AG08396 (cell line): ENCODE measurements around the gene TRAPPC2B.

Experiments used
- DNase-seq: peaks from one replicate; pipeline ENCODE4 v3.0.0; 2012; ENCODE audit warnings: low spot score, mixed read lengths

Gene TRAPPC2B

GRCh38 chr19:57362997-57363687 is at the start of gene TRAPPC2B, which contains the start of gene ZNF547:
Gene TRAPPC2B (plus strand): TSS chr19:57363551. CDS start chr19:57364834, 1,283 bp downstream.
Gene ZNF547 (plus strand): TSS chr19:57363551. CDS start chr19:57368556, 5,005 bp downstream.
- peak; percentile 93 for DNase-seq

DNA sequence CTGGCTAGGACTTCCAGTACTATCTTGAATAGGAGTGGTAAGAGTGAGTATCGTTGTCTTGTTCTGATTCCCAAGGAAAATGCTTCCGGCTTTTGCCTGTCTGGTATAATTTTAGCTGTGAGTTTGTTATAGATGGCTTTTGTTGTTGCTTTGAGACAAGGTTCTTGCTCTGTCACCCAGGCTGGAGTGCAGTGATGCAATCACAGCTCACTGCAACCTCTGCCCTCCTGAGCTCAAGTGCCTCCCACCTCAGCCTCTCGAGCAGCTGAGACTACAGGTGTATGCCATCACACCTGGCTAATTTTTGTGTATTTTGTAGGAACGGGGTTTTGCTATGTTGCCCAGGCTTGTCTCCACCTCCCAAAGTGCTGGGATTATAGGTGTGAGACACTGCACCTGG is 49.2 kb upstream of the TRAPPC2B start:
- DNase-seq, result no peak

DNA sequence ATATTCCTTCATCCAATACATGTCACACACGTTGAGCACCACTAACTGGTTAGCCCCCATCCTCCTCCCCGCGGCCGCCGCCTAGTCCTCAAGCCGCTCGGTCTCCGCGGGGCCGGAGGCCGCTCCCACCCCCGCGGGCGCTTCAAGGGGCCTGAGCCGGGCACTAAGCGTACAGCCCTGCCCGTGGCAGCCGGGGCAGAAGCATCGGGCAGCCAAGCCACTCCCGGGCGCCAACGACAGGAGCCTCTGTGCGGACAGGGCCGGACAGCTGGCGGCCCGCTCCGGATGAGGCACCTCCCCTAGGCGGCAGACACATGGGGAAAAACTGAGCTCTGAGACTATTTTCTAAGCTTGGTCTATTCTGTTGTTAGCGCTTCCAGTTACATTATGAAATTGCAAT is 45.8 kb upstream of the TRAPPC2B start:
- DNase-seq, result no peak

GRCh38 chr19:57319869-57320179 is 43.5 kb upstream of the TRAPPC2B start:
- no peak for DNase-seq

DNA sequence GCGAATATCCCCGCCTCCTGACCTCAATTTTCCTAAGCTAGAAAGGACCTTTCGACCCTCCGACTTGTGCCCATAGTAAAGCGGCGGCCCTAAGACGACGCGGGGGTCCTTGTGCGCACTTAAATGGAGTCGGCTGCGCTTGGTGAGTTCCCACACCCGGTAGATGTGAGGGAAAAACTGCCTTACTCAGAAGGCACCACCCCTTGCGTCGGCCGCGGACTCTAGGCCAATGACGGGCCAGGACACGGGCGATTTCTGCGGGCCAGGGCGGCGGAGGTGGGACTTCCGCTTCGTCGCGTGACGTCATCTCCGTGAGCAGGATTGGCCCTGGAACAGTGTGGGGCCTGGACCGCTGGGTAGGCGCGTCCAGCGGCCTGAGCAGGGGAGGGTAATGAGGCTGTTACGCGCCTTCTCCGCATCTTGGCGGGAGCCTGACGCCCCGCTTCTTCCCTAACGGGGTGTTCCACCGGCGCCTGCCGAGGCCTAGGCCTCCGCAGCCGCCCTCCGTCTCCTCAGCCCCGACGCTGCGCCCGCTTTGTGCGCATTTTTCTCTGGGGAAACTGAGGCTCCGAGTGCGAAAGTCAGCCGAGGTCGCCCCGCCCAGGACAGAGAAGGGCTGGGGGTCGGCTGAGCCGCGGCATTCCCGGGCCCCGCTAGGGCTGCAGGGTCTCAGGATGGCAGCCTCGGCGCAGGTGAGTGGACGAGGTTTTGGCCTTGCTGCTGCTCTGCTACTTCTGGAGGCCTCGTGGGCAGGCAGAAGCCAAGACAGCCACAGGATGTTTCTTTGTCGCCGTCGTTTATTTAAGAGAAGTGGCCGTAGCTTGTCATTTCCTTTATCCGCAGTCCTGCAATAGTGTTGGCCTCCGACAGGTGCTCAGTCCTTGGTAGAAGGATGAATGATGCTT is 42.9 kb upstream of the TRAPPC2B start, which contains the start of gene ZNF543:
Gene ZNF543, plus strand, starts transcription at position 293 of the 905 bp plus-strand sequence. Its CDS starts 382 bp downstream, at position 675.
- DNase-seq, result peak; percentile 97

GRCh38 chr19:57321116-57321515 is 42.2 kb upstream of the TRAPPC2B start:
- no peak for DNase-seq

DNA sequence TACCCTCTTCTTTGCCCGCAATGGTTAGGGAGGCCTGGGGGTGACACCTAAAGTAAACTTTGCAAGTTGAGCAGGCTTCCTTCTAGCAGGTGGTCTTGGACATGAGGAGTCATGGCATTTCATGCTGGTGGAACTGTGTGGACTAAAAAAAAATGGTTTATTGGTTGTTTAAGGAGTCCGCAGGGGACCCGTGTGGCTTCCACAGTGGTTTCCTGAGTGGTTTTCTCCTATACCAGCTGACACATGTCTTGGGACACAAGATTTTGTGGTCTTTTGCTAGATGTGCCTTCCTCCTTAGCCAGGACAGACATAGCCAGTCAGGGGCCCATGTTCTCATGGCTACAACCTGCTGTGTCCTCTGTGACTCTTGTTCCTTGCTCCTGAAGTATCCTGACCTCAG is 41.6 kb upstream of the TRAPPC2B start:
- DNase-seq, result no peak

DNA sequence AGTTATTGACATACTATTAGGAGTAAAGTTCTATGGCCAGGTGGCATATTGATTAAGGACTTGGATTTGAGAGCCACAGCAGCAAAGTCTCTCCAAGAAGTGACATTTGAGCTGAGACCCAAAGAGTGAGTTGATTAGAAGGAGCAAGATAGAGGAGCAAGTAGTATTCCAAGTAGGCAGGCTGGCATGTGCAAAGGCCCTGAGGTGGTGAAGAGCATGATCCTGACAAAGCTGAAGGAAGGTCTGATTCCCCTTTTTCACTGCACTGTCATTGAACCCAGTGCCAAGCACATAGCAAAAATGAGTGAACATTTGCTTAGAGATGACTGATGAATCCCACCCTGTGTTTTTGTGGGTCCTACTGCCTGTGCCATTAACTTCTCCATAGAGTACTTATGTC is 38.4 kb upstream of the TRAPPC2B start:
- DNase-seq, result no peak

- no peak for DNase-seq
Measured at GRCh38 chr19:57327993-57328392, 35.4 kb upstream of the TRAPPC2B start.

- no peak for DNase-seq
Measured at GRCh38 chr19:57334191-57334590, 29.2 kb upstream of the TRAPPC2B start.

DNA sequence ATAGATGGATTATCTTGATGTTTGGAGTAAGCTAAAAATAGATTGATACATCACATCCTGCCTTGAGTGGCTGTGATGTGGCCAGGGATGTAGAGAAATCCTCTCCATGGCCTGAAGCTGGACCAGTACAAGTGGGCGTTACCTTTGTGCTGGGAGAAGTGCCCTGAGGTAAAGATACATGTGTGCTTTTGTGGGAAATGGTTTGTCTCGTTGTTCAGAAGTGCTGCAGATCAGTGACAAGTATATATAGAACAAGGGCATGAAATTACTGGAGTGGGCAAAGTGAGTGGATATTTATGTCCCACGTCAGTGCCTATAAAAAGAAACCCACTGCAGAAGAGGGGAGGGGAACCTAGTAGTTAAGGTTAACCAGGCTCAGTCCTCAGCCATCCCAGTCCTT is 24.5 kb upstream of the TRAPPC2B start:
- DNase-seq, result peak; percentile 57

DNA sequence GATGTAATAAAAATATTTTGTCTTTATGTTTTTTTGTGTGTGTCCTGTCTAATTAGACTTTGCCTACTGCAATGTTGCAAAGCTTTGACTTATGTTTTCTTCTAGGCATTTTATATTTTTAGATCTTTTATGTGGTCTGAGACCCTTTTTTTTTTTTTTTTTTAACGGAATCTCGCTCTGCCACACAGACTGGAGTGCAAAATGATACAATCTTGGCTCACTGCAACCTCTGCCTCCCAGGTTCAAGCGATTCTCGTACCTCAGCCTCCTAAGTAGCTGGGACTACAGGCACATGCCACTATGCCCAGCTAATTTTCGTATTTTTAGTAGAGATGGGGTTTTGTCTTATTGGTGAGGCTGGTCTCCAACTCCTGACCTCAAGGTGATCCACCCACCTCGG is 20.8 kb upstream of the TRAPPC2B start:
- DNase-seq, result no peak

GRCh38 chr19:57348136-57348535 is 15.2 kb upstream of the TRAPPC2B start:
- DNase-seq, result peak; percentile 29

DNA sequence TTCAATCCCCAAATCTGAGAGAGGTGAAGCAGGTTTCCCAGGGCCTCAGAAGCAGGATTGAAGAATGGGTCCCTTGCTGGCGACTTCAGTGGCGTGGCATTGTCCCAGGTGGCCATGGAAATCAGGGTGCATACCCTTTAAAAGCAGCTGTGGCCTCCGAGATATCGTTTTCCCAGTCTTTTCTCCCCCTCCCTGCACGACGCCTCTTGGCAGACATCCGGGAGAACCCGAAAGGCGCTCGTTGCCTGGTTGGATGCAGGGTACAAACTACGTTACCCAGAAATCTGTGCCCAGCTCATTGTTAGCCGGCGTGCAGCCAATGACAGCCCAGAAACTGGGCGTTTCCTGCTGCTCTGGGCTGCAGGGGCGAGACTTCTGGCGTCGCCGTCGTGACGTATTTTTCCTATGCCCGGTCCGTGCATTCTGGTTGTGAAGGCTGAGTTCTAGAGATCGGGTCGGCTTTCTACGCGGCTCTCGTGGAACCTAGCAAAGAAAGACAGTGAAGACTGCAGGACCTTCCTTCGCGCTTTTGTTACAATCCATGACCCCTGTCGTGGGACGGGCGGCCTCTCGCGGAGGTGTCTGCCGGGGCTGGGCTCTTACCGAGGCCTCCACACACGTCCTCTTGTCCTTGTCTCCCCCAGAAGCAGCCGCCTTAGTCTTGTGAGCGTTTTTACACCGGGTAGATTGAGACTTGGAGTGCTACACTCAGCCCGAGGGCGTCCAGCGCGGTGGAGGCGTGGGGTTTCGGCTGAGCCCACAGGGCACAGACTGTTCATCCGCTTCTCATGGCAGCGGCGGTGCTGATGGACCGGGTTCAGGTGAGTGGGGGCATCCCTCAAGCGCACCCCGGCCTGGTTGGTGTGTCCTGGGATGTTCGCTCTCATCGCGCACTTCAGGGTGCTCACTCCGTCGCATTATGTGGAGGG is 12.2 kb upstream of the TRAPPC2B start, which contains the start of gene ZNF304:
Gene ZNF304, plus strand, starts transcription at position 395 of the 929 bp plus-strand sequence. Its CDS starts 394 bp downstream, at position 789.
- DNase-seq, result peak; percentile 93

DNA sequence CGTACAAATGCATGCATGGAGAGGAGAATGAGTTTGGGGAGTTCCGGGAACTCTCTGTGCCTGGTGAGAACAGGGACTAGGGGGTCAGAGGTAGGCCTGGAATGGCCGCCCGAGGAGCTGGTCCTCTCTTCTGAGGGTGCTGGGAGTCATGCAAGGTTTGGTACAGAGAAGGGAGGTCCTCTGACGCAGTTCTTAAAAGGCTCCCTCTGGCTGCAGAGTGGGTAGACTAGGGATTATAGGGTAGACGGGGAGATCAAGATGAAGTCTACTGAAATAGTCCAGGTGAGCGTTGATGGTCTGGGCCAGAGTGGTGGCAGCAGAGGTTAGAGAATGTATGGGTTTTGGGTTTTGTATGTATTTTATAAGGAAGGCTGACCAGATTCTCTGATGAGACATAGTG is 11.5 kb upstream of the TRAPPC2B start:
- peak; percentile 17 for DNase-seq

DNA sequence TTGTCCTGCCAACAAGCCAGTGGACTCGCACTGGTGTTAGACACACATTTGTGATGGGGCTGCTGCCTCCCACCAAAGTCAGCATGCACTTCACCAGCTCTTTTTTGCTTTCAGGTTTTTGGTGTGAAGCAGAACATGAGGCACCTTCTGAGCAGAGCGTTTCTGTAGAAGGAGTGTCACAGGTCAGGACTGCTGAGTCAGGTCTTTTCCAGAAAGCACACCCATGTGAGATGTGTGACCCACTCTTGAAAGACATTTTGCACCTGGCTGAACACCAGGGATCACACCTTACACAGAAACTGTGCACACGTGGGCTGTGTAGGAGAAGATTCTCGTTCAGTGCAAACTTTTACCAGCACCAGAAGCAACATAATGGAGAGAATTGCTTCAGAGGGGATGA is 7.4 kb upstream of the TRAPPC2B start:
- DNase-seq, result no peak

DNA sequence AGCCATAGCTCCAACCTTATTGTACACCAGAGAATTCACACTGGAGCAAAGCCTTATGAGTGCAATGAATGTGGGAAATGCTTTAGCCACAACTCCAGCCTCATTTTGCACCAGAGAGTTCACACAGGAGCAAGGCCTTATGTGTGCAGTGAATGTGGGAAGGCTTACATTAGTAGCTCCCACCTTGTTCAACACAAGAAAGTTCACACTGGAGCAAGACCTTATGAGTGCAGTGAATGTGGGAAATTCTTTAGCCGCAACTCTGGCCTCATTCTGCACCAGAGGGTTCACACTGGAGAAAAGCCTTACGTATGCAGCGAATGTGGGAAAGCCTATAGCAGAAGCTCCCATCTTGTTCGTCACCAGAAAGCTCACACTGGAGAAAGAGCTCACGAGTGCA is 5.9 kb upstream of the TRAPPC2B start:
- no peak for DNase-seq

DNA sequence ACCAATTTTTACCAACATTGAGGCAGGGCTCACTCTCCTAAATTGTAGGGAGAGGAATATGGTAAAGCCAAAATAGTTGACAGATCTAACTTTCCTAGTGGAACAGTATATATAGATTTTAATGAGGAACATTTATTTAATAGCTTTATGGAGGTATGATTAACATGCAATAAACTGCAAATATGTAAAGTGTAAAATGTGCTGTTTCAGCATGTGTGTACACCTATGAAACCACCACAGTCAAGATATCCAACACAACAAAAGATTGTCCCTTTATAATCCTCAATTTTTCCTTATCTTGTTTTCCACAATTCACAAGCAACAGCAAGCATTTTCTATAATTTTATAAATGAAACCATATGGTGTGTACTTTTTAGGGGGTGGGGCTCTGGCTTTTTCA is 4.1 kb upstream of the TRAPPC2B start:
- no peak for DNase-seq

DNA sequence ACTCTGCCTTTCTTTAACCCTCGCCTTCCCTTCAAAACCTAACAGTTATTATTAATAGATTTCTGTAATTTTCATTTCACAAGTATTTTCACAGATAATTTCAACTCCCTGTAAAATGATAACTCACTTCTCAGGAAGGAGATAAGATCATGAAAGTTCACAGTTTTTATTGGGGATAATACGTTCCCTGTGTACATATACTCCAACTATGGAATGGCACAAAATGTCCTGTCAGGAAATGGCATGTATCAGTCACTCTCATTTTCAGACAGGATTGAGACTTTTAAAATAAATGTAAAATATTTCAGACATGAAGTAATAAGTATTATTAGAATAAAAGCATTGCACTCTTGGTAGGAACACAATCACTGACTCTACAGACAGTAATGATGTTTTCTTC is 932 bp upstream of the TRAPPC2B start:
- DNase-seq, result no peak

GRCh38 chr19:57363688-57364181 is 384 bp downstream of the TRAPPC2B start:
- DNase-seq, result peak; percentile 22

- no peak for DNase-seq
Measured at GRCh38 chr19:57366776-57367175, 3.4 kb downstream of the TRAPPC2B start.

DNA sequence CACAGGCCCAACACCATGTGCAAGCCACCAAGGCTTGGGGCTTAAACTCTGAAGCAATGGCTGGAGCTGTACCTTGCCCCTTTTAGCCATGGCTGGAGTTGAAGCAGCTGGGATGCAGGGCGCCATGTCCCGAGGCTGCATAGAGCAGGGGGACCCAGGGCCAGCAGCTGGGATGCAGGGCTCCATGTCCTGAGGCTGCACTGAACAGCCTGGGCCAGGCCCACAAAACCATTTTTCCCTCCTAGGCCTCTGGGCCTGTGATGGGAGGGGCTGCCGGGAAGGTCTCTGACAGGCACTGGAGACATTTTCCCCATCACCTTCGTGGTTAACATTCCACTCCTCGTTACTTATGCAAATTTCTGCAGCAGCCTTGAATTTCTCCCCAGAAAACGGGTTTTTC is 10.8 kb downstream of the TRAPPC2B start:
- no peak for DNase-seq
